OCI-LY1 (cell line): ENCODE data around the gene HOXD13.

Experiments used
- H2AFZ ChIP-seq: fragments of 200-600 bp; sonication (generic), shearing (Covaris generic); 2 replicates; pipeline ENCODE4 v1.6.0; 2014; ENCODE audit warnings: antibody characterized with exemption, mild to moderate bottlenecking, low read length
- H3F3A ChIP-seq: fragments of 200-600 bp; sonication (generic), shearing (Covaris generic); 2 replicates; pipeline ENCODE4 v1.6.0; 2014; ENCODE audit warnings: mild to moderate bottlenecking, antibody characterized with exemption, low read length, moderate library complexity; ENCODE audit not compliant: insufficient read depth
- H3K27ac ChIP-seq: fragments of 200-600 bp; sonication (generic); 2 replicates; pipeline ENCODE4 v1.5.1; 2014; ENCODE audit warnings: low read length, mixed run types, mild to moderate bottlenecking, low read depth; ENCODE audit not compliant: poor library complexity, severe bottlenecking
- H3K27me3 ChIP-seq: fragments of 200-600 bp; sonication (generic); 2 replicates; pipeline ENCODE4 v1.6.0; 2014; ENCODE audit warnings: antibody characterized with exemption, mild to moderate bottlenecking, low read length, moderate library complexity; ENCODE audit not compliant: insufficient read depth
- H3K36me3 ChIP-seq: fragments of 200-600 bp; sonication (generic); 2 replicates; pipeline ENCODE4 v1.6.1; 2014; ENCODE audit warnings: mild to moderate bottlenecking, antibody characterized with exemption, low read length, moderate library complexity, mixed read lengths; ENCODE audit not compliant: insufficient read depth
- H3K4me1 ChIP-seq: fragments of 200-600 bp; sonication (generic); 2 replicates; pipeline ENCODE4 v1.5.1; 2014; ENCODE audit warnings: mild to moderate bottlenecking, low read length, moderate library complexity; ENCODE audit not compliant: insufficient read depth, severe bottlenecking
- H3K4me2 ChIP-seq: fragments of 200-600 bp; sonication (generic), shearing (Covaris generic); 2 replicates; pipeline ENCODE4 v1.6.1; 2014; ENCODE audit warnings: low read length
- H3K4me3 ChIP-seq: fragments of 200-600 bp; sonication (generic); 2 replicates; pipeline ENCODE4 v1.5.1; 2014; ENCODE audit warnings: low read length, low read depth, mild to moderate bottlenecking, mixed read lengths; ENCODE audit not compliant: poor library complexity, severe bottlenecking
- H3K79me2 ChIP-seq: fragments of 200-600 bp; shearing (Covaris generic); 2 replicates; pipeline ENCODE4 v1.6.1; 2016; ENCODE audit warnings: mixed run types, low read length, mixed read lengths; ENCODE audit not compliant: insufficient read depth
- H3K9ac ChIP-seq: fragments of 200-600 bp; sonication (generic), shearing (Covaris generic); 2 replicates; pipeline ENCODE4 v1.6.1; 2014; ENCODE audit warnings: mild to moderate bottlenecking, low read length, mixed read lengths
- H3K9me2 ChIP-seq: fragments of 200-600 bp; sonication (generic), shearing (Covaris generic); 2 replicates; pipeline ENCODE4 v1.6.1; 2014; ENCODE audit warnings: low read depth, mild to moderate bottlenecking, low read length, mixed read lengths
- H3K9me3 ChIP-seq: fragments of 200-600 bp; shearing (Covaris generic); 2 replicates; pipeline ENCODE4 v1.6.1; 2014; ENCODE audit warnings: low read length, mixed read lengths
- H4K20me1 ChIP-seq: fragments of 200-600 bp; sonication (generic), shearing (Covaris generic); 2 replicates; pipeline ENCODE4 v1.6.0; 2016; ENCODE audit warnings: mild to moderate bottlenecking, low read length; ENCODE audit not compliant: insufficient read depth
- CTCF ChIP-seq: fragments of 200-600 bp; sonication (generic), shearing (Covaris generic); IDR thresholded peaks from 2 replicates; pipeline ENCODE4 v1.5.1; 2017; ENCODE audit warnings: mild to moderate bottlenecking, antibody characterized with exemption, low read length, moderate library complexity, mixed read lengths
- EZH2 ChIP-seq: fragments of 200-600 bp; sonication (generic), shearing (Covaris generic); IDR thresholded peaks from 2 replicates; pipeline ENCODE4 v1.8.0; 2017; ENCODE audit warnings: borderline replicate concordance, mixed run types, mild to moderate bottlenecking, antibody characterized with exemption, low read length, moderate library complexity, mixed read lengths

The HOXD13 gene

GRCh38 chr2:176114930-176115625, 22.6 kb downstream of the HOXD13 start:
- H3K27me3 ChIP-seq = no peaks in the 10 kb centered on the region
- H3K9me3 ChIP-seq = no peaks in the 10 kb centered on the region
- H3K79me2 ChIP-seq = no peaks in the 10 kb centered on the region
- H3K27ac ChIP-seq = no peak overlapping the region
- H3K36me3 ChIP-seq = no peaks in the 10 kb centered on the region
- H4K20me1 ChIP-seq = no peaks in the 10 kb centered on the region
- H2AFZ ChIP-seq = no peak overlapping the region
- H3K4me3 ChIP-seq = no peak overlapping the region
- H3K4me2 ChIP-seq = no peak overlapping the region
- no peaks in the 10 kb centered on the region for H3K4me1 ChIP-seq
- no peaks in the 10 kb centered on the region for H3K9me2 ChIP-seq
- no peak overlapping the region for H3K9ac ChIP-seq
- no peaks in the 10 kb centered on the region for H3F3A ChIP-seq
- TF ChIP-seq CTCF = no peak
- TF ChIP-seq EZH2 = no peak

GRCh38 chr2:176115883-176116813, 23.6 kb downstream of the HOXD13 start, which contains the start of gene HOXD10:
TSS of gene HOXD10 (plus strand) at chr2:176116778. CDS start at chr2:176116834, 56 bp downstream.
- H3K4me2 ChIP-seq = no peak within 1 kb of the TSS

More at GRCh38 chr2:176115883-176116813, 23.6 kb downstream of the HOXD13 start, which contains the start of gene HOXD10:
- Histone ChIP-seq H3K27me3 (no peaks in the 10 kb centered on the region), H4K20me1 (no peaks in the 10 kb centered on the region), H3K4me3 (no peak within 1 kb of the TSS), H3K9me3 (no peaks in the 10 kb centered on the region), H3K4me1 (no peaks in the 10 kb centered on the region), H3K9me2 (no peaks in the 10 kb centered on the region), H3K79me2 (no peaks in the 10 kb centered on the region), H3K9ac (no peak within 1 kb of the TSS), H3K27ac (no peak within 1 kb of the TSS), H2AFZ (no peak within 1 kb of the TSS), H3F3A (no peaks in the 10 kb centered on the region), H3K36me3 (no peaks in the 10 kb centered on the region)
- TF ChIP-seq EZH2 (no peak), CTCF (no peak)
